HG02678 (cell line): ENCODE measurements around the gene KNSTRN.

ENCODE experiments used
- ATAC-seq: cut with Tn5 transposase; IDR thresholded peaks from one replicate; pipeline ENCODE4 v1.9.1; 2021; ENCODE audit warnings: mild to moderate bottlenecking, moderate library complexity; ENCODE audit not compliant: unreplicated experiment

The KNSTRN gene

DNA sequence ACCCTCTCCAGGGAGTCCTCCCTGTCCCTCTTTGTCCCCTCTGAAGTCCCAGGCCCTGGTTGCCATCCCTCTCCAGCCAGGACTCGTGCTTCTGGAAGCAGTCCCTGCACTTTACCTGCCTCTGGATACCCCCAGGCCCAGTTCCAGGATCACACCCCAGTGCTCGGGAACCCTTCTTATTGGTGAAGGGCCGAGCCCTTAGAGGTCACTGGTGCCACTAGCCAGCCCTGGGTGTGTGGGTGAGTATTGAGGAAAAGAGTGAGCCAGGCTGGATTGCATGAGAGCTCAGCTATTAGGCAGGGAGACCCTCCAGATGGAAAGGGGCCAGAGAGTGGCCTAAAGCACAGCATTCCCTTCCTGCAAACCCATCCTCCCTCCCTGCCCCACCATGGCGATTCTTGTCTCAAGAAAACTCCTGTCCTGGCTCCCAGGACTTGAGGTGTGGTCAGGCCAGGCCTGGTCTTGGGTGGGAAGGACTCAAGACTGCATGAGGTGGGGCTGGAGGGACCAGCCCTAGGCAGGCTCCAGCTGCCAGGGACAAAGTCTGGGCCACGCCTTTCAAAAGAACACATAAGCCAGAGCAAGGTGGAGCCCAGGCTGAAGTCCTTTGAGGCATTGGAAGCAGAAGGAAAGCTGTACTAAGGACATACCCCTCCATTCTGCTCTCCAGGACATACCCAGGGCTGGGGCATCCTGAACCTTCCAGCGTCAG, 36.5 kb upstream of the KNSTRN start:
- no peak for ATAC-seq

GRCh38 chr15:40346579-40347558, 35.7 kb upstream of the KNSTRN start:
- no peak for ATAC-seq

- ATAC-seq: no peak
Measured at GRCh38 chr15:40347559-40348473, 34.7 kb upstream of the KNSTRN start.

GRCh38 chr15:40348474-40348870, 34.0 kb upstream of the KNSTRN start:
- no peak for ATAC-seq

- no peak for ATAC-seq
Measured at GRCh38 chr15:40349163-40349562, 33.4 kb upstream of the KNSTRN start.

DNA sequence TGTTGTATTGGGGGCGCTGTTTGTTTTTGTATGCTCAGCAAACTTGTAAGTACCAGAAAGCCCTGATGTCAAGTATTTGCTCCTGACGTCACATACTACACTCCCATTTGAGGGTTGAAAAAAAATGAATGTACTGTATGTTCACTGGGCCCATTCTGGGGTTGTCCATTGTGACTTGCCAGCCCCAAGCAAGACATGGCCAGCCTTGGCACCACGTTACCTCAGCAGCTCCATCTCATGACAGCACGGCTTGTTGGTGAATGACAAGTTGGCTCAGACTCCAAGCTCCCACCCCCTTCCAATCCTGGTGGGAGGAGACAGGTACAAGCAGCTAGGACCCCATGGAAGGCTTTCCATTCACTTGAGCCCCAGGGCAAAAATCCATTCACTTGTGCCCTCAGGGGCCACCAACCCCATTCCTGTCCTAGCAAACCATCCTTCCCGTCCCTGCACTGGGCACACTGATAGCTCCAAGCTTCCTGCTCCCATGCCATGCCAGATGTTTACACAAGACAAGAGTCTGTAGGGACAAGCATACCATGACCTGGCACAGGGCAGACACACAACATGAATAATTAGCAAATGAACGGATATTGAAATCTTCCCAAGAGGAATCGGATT, 30.1 kb upstream of the KNSTRN start:
- ATAC-seq: no peak

- ATAC-seq: no peak
Measured at GRCh38 chr15:40353697-40354096, 28.8 kb upstream of the KNSTRN start.

DNA sequence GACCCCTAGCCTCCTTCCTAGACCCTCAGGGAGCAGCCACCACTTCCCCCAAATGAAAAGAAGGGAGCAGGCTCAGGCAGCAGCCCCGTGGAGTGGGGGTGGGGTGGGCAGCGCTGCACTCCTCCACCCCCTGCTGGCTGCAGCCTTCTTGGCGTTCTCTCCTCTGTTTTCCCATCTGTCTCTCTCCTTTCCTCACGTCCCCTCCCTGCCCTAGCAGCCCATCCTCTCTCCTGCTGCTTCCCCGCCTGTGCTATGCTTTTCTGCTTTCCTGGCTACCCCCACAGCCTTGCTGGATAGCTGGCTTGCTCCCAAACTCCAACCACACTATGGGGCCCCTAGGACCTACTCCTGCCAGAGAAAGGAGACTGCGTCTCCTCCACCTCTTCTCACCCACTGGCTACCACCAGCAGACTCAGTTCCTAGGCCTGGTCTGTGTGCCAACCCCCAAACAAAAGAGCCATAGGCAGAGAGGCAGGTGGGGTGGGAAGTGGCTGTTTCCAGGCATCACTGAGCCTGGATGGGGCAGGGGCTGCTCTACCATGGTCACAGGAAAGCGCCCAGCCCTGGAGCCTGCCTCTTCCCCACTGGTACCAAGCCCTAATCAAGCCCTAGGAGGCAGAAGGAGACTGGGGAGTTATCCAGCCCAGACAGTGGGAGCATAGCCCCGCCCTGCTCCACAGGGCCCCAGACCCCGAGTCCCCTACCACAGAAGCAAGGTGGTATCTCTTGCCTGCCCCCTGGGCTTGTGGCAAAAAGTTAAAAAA, 27.9 kb upstream of the KNSTRN start:
- ATAC-seq: no peak

- ATAC-seq: no peak
Measured at GRCh38 chr15:40355976-40356585, 26.4 kb upstream of the KNSTRN start.

- ATAC-seq: no peak
Measured at GRCh38 chr15:40357246-40357645, 25.3 kb upstream of the KNSTRN start.

DNA sequence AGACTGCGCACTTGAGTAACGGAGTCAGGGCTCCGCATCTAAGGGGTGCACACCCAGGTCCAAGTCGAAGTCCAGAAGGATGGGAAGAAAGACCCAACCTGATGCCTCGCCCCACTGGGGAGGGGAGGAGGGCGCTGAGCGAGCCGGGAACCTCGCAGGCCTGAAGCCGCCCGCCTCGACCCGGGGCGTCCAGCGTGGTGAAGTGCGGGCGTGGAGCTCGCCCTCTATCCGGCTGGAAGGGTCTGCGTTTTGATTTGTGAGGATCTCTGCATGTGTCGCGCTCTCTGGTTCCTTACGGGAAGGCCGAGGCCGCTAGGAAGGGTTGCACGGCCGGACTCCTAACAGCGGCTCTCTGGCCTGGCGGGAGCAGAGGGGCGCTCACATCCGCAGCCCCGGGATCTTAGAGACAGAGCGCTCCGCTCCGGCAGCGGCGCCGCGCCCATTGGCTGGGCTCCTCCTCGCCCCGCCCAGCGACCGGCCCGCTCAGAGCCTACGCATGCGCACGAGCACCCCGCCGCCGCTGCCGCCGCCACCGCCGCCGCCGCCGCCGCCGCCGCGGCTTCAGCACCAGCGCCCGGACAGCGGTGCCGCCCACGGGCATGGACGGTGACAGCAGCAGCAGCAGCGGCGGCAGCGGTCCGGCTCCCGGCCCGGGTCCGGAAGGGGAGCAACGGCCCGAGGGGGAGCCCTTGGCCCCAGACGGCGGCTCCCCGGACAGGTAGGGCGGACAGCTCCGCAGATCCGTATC, 24.6 kb upstream of the KNSTRN start, which contains the start of gene DISP2:
Gene DISP2, plus strand, starts transcription at position 497 of the 748 bp plus-strand sequence. Its CDS starts 103 bp downstream, at position 600.
- ATAC-seq: peak; percentile 89

- peak; percentile 18 for ATAC-seq
Measured at GRCh38 chr15:40358471-40359353, 23.8 kb upstream of the KNSTRN start.

- ATAC-seq: no peak
Measured at GRCh38 chr15:40360015-40360414, 22.5 kb upstream of the KNSTRN start.

DNA sequence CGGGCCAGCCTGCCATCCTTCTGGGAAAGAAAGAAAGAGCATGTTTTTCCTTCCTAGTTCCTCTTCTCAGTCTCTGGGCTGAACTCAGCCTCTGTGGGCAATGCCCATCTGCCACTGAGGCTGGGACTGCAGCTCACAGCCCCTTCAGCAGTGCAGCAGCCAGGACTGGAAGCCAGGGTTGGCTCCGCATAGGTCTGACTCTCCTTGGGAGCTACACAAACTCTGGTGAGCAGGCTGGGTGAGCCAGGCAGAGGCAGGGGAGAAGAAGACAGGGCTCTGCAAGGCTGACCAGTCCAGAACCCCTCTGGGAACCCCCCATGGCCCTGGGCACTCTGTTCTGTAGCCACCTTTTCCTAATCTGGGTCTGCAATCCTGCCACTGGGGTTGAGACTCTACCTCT, 20.9 kb upstream of the KNSTRN start:
- ATAC-seq: no peak

DNA sequence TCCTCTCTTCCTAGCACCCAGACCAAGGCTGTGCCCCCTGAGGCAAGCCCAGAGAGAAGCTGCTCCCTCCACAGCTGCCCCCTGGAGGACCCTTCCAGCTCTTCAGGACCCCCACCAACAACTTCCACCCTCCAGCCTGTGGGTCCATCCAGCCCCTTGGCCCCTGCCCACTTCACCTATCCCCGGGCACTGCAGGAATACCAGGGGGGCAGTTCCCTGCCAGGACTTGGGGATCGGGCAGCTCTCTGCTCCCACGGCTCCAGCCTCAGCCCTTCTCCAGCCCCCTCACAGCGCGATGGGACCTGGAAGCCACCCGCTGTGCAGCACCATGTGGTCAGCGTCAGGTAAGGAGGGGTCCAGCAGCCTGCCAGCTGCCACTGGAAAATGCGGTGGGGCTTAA, 18.9 kb upstream of the KNSTRN start:
- ATAC-seq: no peak

GRCh38 chr15:40364251-40364650, 18.3 kb upstream of the KNSTRN start:
- no peak for ATAC-seq

DNA sequence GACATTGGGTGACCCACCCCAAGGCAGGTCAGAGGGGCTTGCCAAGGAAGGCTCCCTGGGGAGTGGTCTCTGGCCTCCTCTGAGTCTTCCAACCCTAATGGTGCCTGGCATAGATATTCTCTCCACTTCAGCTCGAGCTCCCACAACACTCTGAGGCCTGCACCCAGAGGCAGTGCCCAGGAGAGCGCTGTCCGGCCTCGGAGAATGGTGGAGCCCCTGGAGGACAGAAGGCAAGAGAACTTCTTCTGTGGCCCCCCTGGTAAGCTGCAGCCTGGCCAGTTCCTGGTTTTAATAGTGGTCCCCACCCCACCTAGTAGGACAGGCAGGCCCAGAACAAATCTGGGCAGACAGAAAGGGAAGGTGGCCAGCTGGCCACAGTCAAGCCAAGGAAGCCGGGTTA, 17.5 kb upstream of the KNSTRN start:
- no peak for ATAC-seq
